IMR-90 (cell line): ENCODE measurements around the gene TNFRSF1B. TPM values are rescaled to one million over a fixed set of nuclear protein-coding genes. Genes with fewer than 3 reads are reported as not detected.

ENCODE experiments used
- ATAC-seq: fragments of 200-7000 bp; cut with Tn5 transposase; 2 replicates; pipeline ENCODE4 v1.9.1; 2020; ENCODE audit warnings: low read depth, mild to moderate bottlenecking, moderate library complexity
- BruUV-seq: library from RNA; stranded (reverse); fragments of 400-500 nt; replicated peaks from 2 replicates; lab custom pipeline; 2021; lab: Mats Ljungman, UMichigan
- CTCF ChIA-PET: fragments of 300-600 bp; formaldehyde crosslinking; extraction: SDS; loops from one replicate; lab custom pipeline; 2021; ENCODE audit warnings: antibody characterized with exemption; lab: Yijun Ruan, JAX
- POLR2A ChIA-PET: fragments of 300-600 bp; sonication (Branson Sonifier 250); formaldehyde crosslinking; loops from one replicate; lab custom pipeline; 2022; ENCODE audit warnings: antibody characterized with exemption; ENCODE audit not compliant: unreplicated experiment; lab: Charles Lee
- DNase-seq: peaks from one replicate; pipeline ENCODE4 v3.0.0; 2013
- H2AFZ ChIP-seq: replicated peaks from 2 replicates; pipeline ENCODE3; 2013; ENCODE audit warnings: low read length, mild to moderate bottlenecking; ENCODE audit not compliant: poor library complexity
- H2AK5ac ChIP-seq: 2 replicates; pipeline ENCODE4 v1.6.1; 2013; ENCODE audit warnings: low read depth, low read length, inconsistent platforms
- H2AK9ac ChIP-seq: replicated peaks from 2 replicates; pipeline ENCODE3; 2013; ENCODE audit warnings: mild to moderate bottlenecking, low read depth, low read length, moderate library complexity; ENCODE audit not compliant: poor library complexity
- H2BK120ac ChIP-seq: 2 replicates; pipeline ENCODE4 v1.6.1; 2013; ENCODE audit warnings: low read depth, low read length, inconsistent platforms
- H2BK15ac ChIP-seq: 3 replicates; pipeline ENCODE4 v1.6.1; 2013; ENCODE audit warnings: low read depth, low read length, inconsistent platforms
- H2BK20ac ChIP-seq: 2 replicates; pipeline ENCODE4 v1.6.1; 2013; ENCODE audit warnings: low read depth, mild to moderate bottlenecking, inconsistent platforms, low read length, moderate library complexity
- H2BK5ac ChIP-seq: 2 replicates; pipeline ENCODE4 v1.6.1; 2013; ENCODE audit warnings: mild to moderate bottlenecking, low read depth, low read length, inconsistent platforms; ENCODE audit not compliant: poor library complexity, severe bottlenecking
- H3K14ac ChIP-seq: replicated peaks from 2 replicates; pipeline ENCODE4 v1.6.1; 2013; ENCODE audit warnings: low read depth, low read length, inconsistent platforms
- H3K18ac ChIP-seq: 2 replicates; pipeline ENCODE4 v1.6.1; 2013; ENCODE audit warnings: low read depth, low read length, control low read depth
- H3K23ac ChIP-seq: 2 replicates; pipeline ENCODE4 v1.6.1; 2013; ENCODE audit warnings: low read depth, low read length, inconsistent platforms
- H3K27ac ChIP-seq: 2 replicates; pipeline ENCODE4 v1.5.1; 2013; ENCODE audit warnings: mild to moderate bottlenecking, control low read depth, low read length; ENCODE audit not compliant: insufficient read depth
- H3K27me3 ChIP-seq: 2 replicates; pipeline ENCODE4 v1.6.1; 2013; ENCODE audit warnings: low read length; ENCODE audit not compliant: control insufficient read depth, insufficient read depth
- H3K36me3 ChIP-seq: 2 replicates; pipeline ENCODE4 v1.6.1; 2013; ENCODE audit warnings: low read length, mixed read lengths; ENCODE audit not compliant: control insufficient read depth, insufficient read depth
- H3K4ac ChIP-seq: 2 replicates; pipeline ENCODE4 v1.6.1; 2013; ENCODE audit warnings: low read depth, low read length, inconsistent platforms
- H3K4me1 ChIP-seq: 2 replicates; pipeline ENCODE4 v1.6.1; 2013; ENCODE audit warnings: low read length, mixed read lengths; ENCODE audit not compliant: control insufficient read depth, insufficient read depth
- H3K4me2 ChIP-seq: 2 replicates; pipeline ENCODE4 v1.6.1; 2013; ENCODE audit warnings: low read depth, mild to moderate bottlenecking, control low read depth, low read length, moderate library complexity
- H3K4me3 ChIP-seq: 2 replicates; pipeline ENCODE4 v1.5.1; 2013; ENCODE audit warnings: low read depth, mild to moderate bottlenecking, control low read depth, low read length, moderate library complexity; ENCODE audit not compliant: insufficient read depth
- H3K56ac ChIP-seq: 2 replicates; pipeline ENCODE4 v1.6.1; 2013; ENCODE audit warnings: low read length, inconsistent platforms; ENCODE audit not compliant: insufficient read depth; ENCODE audit errors: extremely low read depth
- H3K79me1 ChIP-seq, 2 experiments: 2 replicates each; pipeline ENCODE4 v1.6.1; 2013; ENCODE audit warnings: low read length in 2 of 2, inconsistent platforms in 1 of 2, low read depth in 1 of 2
- H3K9ac ChIP-seq: 2 replicates; pipeline ENCODE4 v1.6.1; 2013; ENCODE audit warnings: low read depth, low read length, control low read depth
- H3K9me1 ChIP-seq: 2 replicates; pipeline ENCODE4 v1.6.1; 2013; ENCODE audit warnings: low read length, inconsistent platforms; ENCODE audit not compliant: insufficient read depth
- H3K9me3 ChIP-seq: 2 replicates; pipeline ENCODE4 v1.6.1; 2013; ENCODE audit warnings: low read length; ENCODE audit not compliant: control insufficient read depth, insufficient read depth
- H4K20me1 ChIP-seq: 2 replicates; pipeline ENCODE4 v1.6.1; 2013; ENCODE audit warnings: low read length, inconsistent platforms; ENCODE audit not compliant: insufficient read depth
- H4K5ac ChIP-seq: 2 replicates; pipeline ENCODE4 v1.6.1; 2013; ENCODE audit warnings: mild to moderate bottlenecking, low read depth, low read length, control low read depth
- H4K8ac ChIP-seq, 2 experiments: 2 replicates each; pipeline ENCODE4 v1.6.1; 2013; ENCODE audit warnings: low read depth in 2 of 2, low read length in 2 of 2, control low read depth in 1 of 2, inconsistent platforms in 1 of 2
- H4K91ac ChIP-seq: 2 replicates; pipeline ENCODE4 v1.6.1; 2013; ENCODE audit warnings: low read depth, low read length, inconsistent platforms; ENCODE audit not compliant: insufficient read depth
- BHLHE40 ChIP-seq: fragments of 150-350 bp; IDR thresholded peaks from 2 replicates; pipeline ENCODE4 v1.6.1; 2016; ENCODE audit warnings: mild to moderate bottlenecking, low read depth, low read length
- CEBPB ChIP-seq: IDR thresholded peaks from 2 replicates; pipeline ENCODE4 v1.6.1; 2012; ENCODE audit warnings: low read depth, low read length, improper control_type of control experiment
- CHD1 ChIP-seq: IDR thresholded peaks from 2 replicates; pipeline ENCODE4 v1.6.1; 2012; ENCODE audit warnings: low read depth, low read length, improper control_type of control experiment
- FOS ChIP-seq: fragments of 150-350 bp; IDR thresholded peaks from 2 replicates; pipeline ENCODE4 v1.6.1; 2016; ENCODE audit warnings: low read depth, low read length
- MAFK ChIP-seq: IDR thresholded peaks from 2 replicates; pipeline ENCODE4 v1.6.1; 2012; ENCODE audit warnings: low read depth, low read length, improper control_type of control experiment
- MAZ ChIP-seq: IDR thresholded peaks from 2 replicates; pipeline ENCODE4 v1.6.1; 2012; ENCODE audit warnings: low read depth, mild to moderate bottlenecking, low read length, improper control_type of control experiment, moderate library complexity, borderline replicate concordance
- MXI1 ChIP-seq: IDR thresholded peaks from 2 replicates; pipeline ENCODE4 v1.6.1; 2012; ENCODE audit warnings: low read depth, mild to moderate bottlenecking, low read length, moderate library complexity, borderline replicate concordance
- NFE2L2 ChIP-seq: fragments of 150-350 bp; IDR thresholded peaks from 2 replicates; pipeline ENCODE4 v1.6.1; 2016; ENCODE audit warnings: low read depth, mild to moderate bottlenecking, low read length
- POLR2A ChIP-seq: IDR thresholded peaks from 2 replicates; pipeline ENCODE4 v1.6.1; 2012; ENCODE audit warnings: mild to moderate bottlenecking, low read depth, low read length
- RAD21 ChIP-seq: IDR thresholded peaks from 2 replicates; pipeline ENCODE4 v1.6.1; 2012; ENCODE audit warnings: low read length, improper control_type of control experiment
- RCOR1 ChIP-seq: IDR thresholded peaks from 2 replicates; pipeline ENCODE4 v1.6.1; 2012; ENCODE audit warnings: mild to moderate bottlenecking, low read length, improper control_type of control experiment; ENCODE audit not compliant: insufficient replicate concordance
- RFX5 ChIP-seq: IDR thresholded peaks from 2 replicates; pipeline ENCODE4 v1.8.0; 2012; ENCODE audit warnings: low read depth, mild to moderate bottlenecking, low read length, moderate library complexity
- SMC3 ChIP-seq: fragments of 150-350 bp; IDR thresholded peaks from 2 replicates; pipeline ENCODE4 v1.6.1; 2016; ENCODE audit warnings: low read depth, mild to moderate bottlenecking, antibody characterized with exemption, low read length, moderate library complexity
- USF2 ChIP-seq: fragments of 150-350 bp; IDR thresholded peaks from 2 replicates; pipeline ENCODE4 v1.6.1; 2017; ENCODE audit warnings: mild to moderate bottlenecking, antibody characterized with exemption, low read length, low read depth
- WGBS, 2 experiments: methylation state at CpG; one replicate each; pipeline versions ENCODE4 v1.1.5 to v1.1.7; 2013; ENCODE audit warnings: missing lambda C conversion rate in 2 of 2; ENCODE audit not compliant: insufficient read length in 1 of 2; ENCODE audit errors: extremely low coverage in 2 of 2; 5-methylcytosine and 5-hydroxymethylcytosine counted together
- dilution Hi-C: fragments of 300-500 bp; cut with HindIII; formaldehyde crosslinking; loops from one replicate; pipeline ENCODE4 v1.14.3; 2018; ENCODE audit warnings: low sequenced_read_pairs; ENCODE audit not compliant: unreplicated experiment
- in situ Hi-C: fragments of 300-500 bp; cut with MboI; formaldehyde crosslinking; loops from 3 replicates; pipeline ENCODE4 v1.14.3; 2019; ENCODE audit warnings: low sequenced_read_pairs, inconsistent platforms, mixed read lengths
- intact Hi-C: fragments of 100-400 bp; cut with micrococcal nuclease; formaldehyde crosslinking; loops from 2 replicates; pipeline ENCODE4 v1.10.0; 2022
- polyA plus RNA-seq, 3 experiments: library from polyadenylated mRNA; depleted of rRNA; stranded (reverse); fragments of >200 nt; gene quantifications; 2 replicates each; pipeline ENCODE4 v1.2.3, GENCODE V29; 2012; ENCODE audit warnings: low replicate concordance in 1 of 3
- total RNA-seq: library from RNA; depleted of rRNA; stranded (reverse); fragments of >200 nt; gene quantifications from 2 replicates; pipeline ENCODE4 v1.2.3, GENCODE V29; 2012
- TF ChIP-seq, protein P1 (sequence below): fragments of 150-350 bp; IDR thresholded peaks from 2 replicates; pipeline ENCODE4 v1.6.1; 2016; ENCODE audit warnings: low read depth, mild to moderate bottlenecking, low read length, moderate library complexity, borderline replicate concordance

The TNFRSF1B gene
- total and polyA plus RNA-seq, 2 of the 4 experiments (the other 2 are of a cell fraction), result 4.3 to 8.9 TPM

GRCh38 chr1:12229835-12230548, 63.2 kb downstream of the TNFRSF1B start, which contains the start of gene VPS13D:
Gene VPS13D, plus strand, starts transcription at chr1:12230030. Its CDS starts 4,237 bp downstream, at chr1:12234267.
- Histone ChIP-seq H3K27ac (peak within 1 kb of the TSS; percentile 24), H3K56ac (no peak within 1 kb of the TSS; the same call in 1 of the 2 replicates), H2AFZ (peak within 1 kb of the TSS; percentile 93), H3K9me1 (peaks cover 4% of the 10 kb centered on the region; the same call in 1 of the 2 replicates), H4K8ac (peak within 1 kb of the TSS; percentile 33 to 89; a peak in 2 of 4 replicates), H3K79me1 (peaks cover 7 to 28% of the 10 kb centered on the region in 2 experiments), H3K36me3 (peaks cover under 1% of the 10 kb centered on the region; the same call in 1 of the 2 replicates), H4K91ac (no peak within 1 kb of the TSS), H3K14ac (no peak within 1 kb of the TSS; the same call in none of the 2 replicates), H3K23ac (peak within 1 kb of the TSS; percentile 31; the same call in 1 of the 2 replicates), H2BK5ac (peak within 1 kb of the TSS; percentile 3), H3K27me3 (no peaks in the 10 kb centered on the region; the same call in 1 of the 2 replicates), H2AK5ac (peak within 1 kb of the TSS; percentile 49; the same call in 1 of the 2 replicates), H4K20me1 (peaks cover 20% of the 10 kb centered on the region; the same call in 1 of the 2 replicates), H2AK9ac (peak within 1 kb of the TSS; percentile 95), H2BK15ac (no peak within 1 kb of the TSS), H4K5ac (peak within 1 kb of the TSS; percentile 5; the same call in 1 of the 2 replicates), H3K4ac (peak within 1 kb of the TSS; percentile 28; the same call in 1 of the 2 replicates), H3K9me3 (no peaks in the 10 kb centered on the region), H3K18ac (no peak within 1 kb of the TSS), H3K4me1 (peaks cover 3% of the 10 kb centered on the region), H2BK20ac (no peak within 1 kb of the TSS), H3K4me3 (peak within 1 kb of the TSS; percentile 92), H3K9ac (peak within 1 kb of the TSS; percentile 87), H2BK120ac (no peak within 1 kb of the TSS), H3K4me2 (peak within 1 kb of the TSS; percentile 95)
- intact Hi-C loops (no loop called here), dilution Hi-C loops (no loop called here), in situ Hi-C loops (no loop called here)
- CTCF ChIA-PET, result no interaction called here
- peak; percentile 67 for DNase-seq
- peak; percentile 97 for ATAC-seq
- no TSS peak for BruUV-seq
- 0% methylated on average over 27 of the region's 77 CpGs; no CpG with 5 or more reads in 1 of the 2 experiments for WGBS, 2 experiments
- POLR2A ChIA-PET, result no interaction called here
- TF ChIP-seq RFX5, result no peak
- no peak for TF ChIP-seq CHD1
- no peak for TF ChIP-seq MAFK
- TF ChIP-seq MXI1, result 0 out of 2 replicates have a peak, but pooled peaks have one; percentile 43
- peak; percentile 76; the same call in 1 of the 2 replicates for TF ChIP-seq MAZ
- TF ChIP-seq NFE2L2, result no peak
- peak; percentile 3; the same call in 1 of the 2 replicates for TF ChIP-seq BHLHE40
- peak; percentile 26; the same call in 1 of the 2 replicates for TF ChIP-seq POLR2A
- peak; percentile 42 for TF ChIP-seq RAD21
- TF ChIP-seq, protein P1, sequence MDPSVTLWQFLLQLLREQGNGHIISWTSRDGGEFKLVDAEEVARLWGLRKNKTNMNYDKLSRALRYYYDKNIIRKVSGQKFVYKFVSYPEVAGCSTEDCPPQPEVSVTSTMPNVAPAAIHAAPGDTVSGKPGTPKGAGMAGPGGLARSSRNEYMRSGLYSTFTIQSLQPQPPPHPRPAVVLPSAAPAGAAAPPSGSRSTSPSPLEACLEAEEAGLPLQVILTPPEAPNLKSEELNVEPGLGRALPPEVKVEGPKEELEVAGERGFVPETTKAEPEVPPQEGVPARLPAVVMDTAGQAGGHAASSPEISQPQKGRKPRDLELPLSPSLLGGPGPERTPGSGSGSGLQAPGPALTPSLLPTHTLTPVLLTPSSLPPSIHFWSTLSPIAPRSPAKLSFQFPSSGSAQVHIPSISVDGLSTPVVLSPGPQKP, result no peak
- TF ChIP-seq USF2, result 0 out of 2 replicates have a peak, but pooled peaks have one; percentile 8
- no peak for TF ChIP-seq RCOR1
- peak; percentile 59 for TF ChIP-seq SMC3
- 0 out of 2 replicates have a peak, but pooled peaks have one; percentile 5 for TF ChIP-seq FOS
- no peak for TF ChIP-seq CEBPB
